PC-3 (cell line): ENCODE data around the gene ZNF423. TPM values are rescaled to one million over a fixed set of nuclear protein-coding genes. Genes with fewer than 3 reads are reported as not detected.

ENCODE experiments used
- ATAC-seq: fragments of 200-7000 bp; cut with Tn5 transposase; 2 replicates; pipeline ENCODE4 v1.9.1; 2020; ENCODE audit warnings: mild to moderate bottlenecking, moderate library complexity
- BruUV-seq: library from RNA; stranded (reverse); fragments of 400-500 nt; replicated peaks from 2 replicates; lab custom pipeline; 2021; lab: Mats Ljungman, UMichigan
- CTCF ChIA-PET: fragments of 300-600 bp; sonication (Branson Sonifier 250); formaldehyde crosslinking; loops from one replicate; lab custom pipeline; 2022; ENCODE audit warnings: antibody characterized with exemption; lab: Charles Lee
- POLR2A ChIA-PET: fragments of 300-600 bp; sonication (Branson Sonifier 250); formaldehyde crosslinking; loops from one replicate; lab custom pipeline; 2022; ENCODE audit warnings: antibody characterized with exemption; ENCODE audit not compliant: unreplicated experiment; lab: Charles Lee
- DNase-seq: peaks from one replicate; pipeline ENCODE4 v3.0.0-alpha.2; 2015
- H2AFZ ChIP-seq: fragments of 300-600 bp; sonication (generic); 2 replicates; pipeline ENCODE4 v1.6.0; 2016; ENCODE audit warnings: antibody characterized with exemption, low read length
- H3F3A ChIP-seq: fragments of 300-600 bp; sonication (generic); one replicate; pipeline ENCODE4 v1.6.0; 2017; ENCODE audit warnings: antibody characterized with exemption, low read length, control low read depth, mild to moderate bottlenecking; ENCODE audit not compliant: unreplicated experiment
- H3K27ac ChIP-seq: fragments of 300-600 bp; sonication (generic); 2 replicates; pipeline ENCODE4 v1.5.1; 2016; ENCODE audit warnings: mild to moderate bottlenecking, low read length
- H3K27me3 ChIP-seq: fragments of 300-600 bp; sonication (generic); 2 replicates; pipeline ENCODE4 v1.6.1; 2016; ENCODE audit warnings: low read length, mixed read lengths
- H3K36me3 ChIP-seq: fragments of 300-600 bp; sonication (generic); 2 replicates; pipeline ENCODE4 v1.6.1; 2016; ENCODE audit warnings: low read depth, mixed run types, low read length, mixed read lengths
- H3K4me1 ChIP-seq: fragments of 300-600 bp; sonication (generic); 2 replicates; pipeline ENCODE4 v1.5.1; 2016; ENCODE audit warnings: low read length; ENCODE audit not compliant: insufficient read depth
- H3K4me2 ChIP-seq: fragments of 300-600 bp; sonication (generic); 2 replicates; pipeline ENCODE4 v1.6.0; 2016; ENCODE audit warnings: low read length
- H3K4me3 ChIP-seq: fragments of 300-600 bp; sonication (generic); 2 replicates; pipeline ENCODE4 v1.5.1; 2016; ENCODE audit warnings: mild to moderate bottlenecking, low read length, mixed read lengths
- H3K79me2 ChIP-seq: fragments of 300-600 bp; sonication (generic); 2 replicates; pipeline ENCODE4 v1.6.1; 2017; ENCODE audit warnings: low read length, mixed read lengths
- H3K9ac ChIP-seq: fragments of 300-600 bp; sonication (generic); 2 replicates; pipeline ENCODE4 v1.6.0; 2016; ENCODE audit warnings: mild to moderate bottlenecking, low read length
- H3K9me2 ChIP-seq: fragments of 300-600 bp; sonication (generic); replicated peaks from 2 replicates; pipeline ENCODE4 v1.6.1; 2016; ENCODE audit warnings: mixed run types, low read length, mixed read lengths
- H3K9me3 ChIP-seq: fragments of 300-600 bp; sonication (generic); 2 replicates; pipeline ENCODE4 v1.6.1; 2016; ENCODE audit warnings: low read length, mixed read lengths
- H4K20me1 ChIP-seq: fragments of 300-600 bp; sonication (generic); 2 replicates; pipeline ENCODE4 v1.6.1; 2016; ENCODE audit warnings: low read length, mixed read lengths
- EZH2 ChIP-seq: fragments of 300-600 bp; sonication (generic); IDR thresholded peaks from one replicate; pipeline ENCODE4 v1.6.1; 2017; ENCODE audit warnings: antibody characterized with exemption, mild to moderate bottlenecking, low read length; ENCODE audit not compliant: unreplicated experiment
- EZH2phosphoT487 ChIP-seq: fragments of 300-600 bp; sonication (generic); IDR thresholded peaks from 2 replicates; pipeline ENCODE4 v1.6.1; 2018; ENCODE audit warnings: mild to moderate bottlenecking, antibody characterized with exemption, low read length, borderline replicate concordance
- intact Hi-C: fragments of 100-400 bp; cut with micrococcal nuclease; formaldehyde crosslinking; loops from 2 replicates; pipeline ENCODE4 v1.9.0; 2023
- total RNA-seq: library from RNA; depleted of rRNA; stranded (reverse); fragments of >200 nt; gene quantifications from 2 replicates; pipeline ENCODE4 v1.2.3, GENCODE V29; 2014
- TF ChIP-seq, protein P1 (sequence below): fragments of 300-600 bp; sonication (generic); conservative IDR thresholded peaks from 2 replicates; pipeline ENCODE4 v1.5.1; 2017; ENCODE audit warnings: antibody characterized with exemption, low read depth, mild to moderate bottlenecking, low read length

Gene ZNF423
- total RNA-seq, 1 experiment from 2014 or later = not detected

DNA sequence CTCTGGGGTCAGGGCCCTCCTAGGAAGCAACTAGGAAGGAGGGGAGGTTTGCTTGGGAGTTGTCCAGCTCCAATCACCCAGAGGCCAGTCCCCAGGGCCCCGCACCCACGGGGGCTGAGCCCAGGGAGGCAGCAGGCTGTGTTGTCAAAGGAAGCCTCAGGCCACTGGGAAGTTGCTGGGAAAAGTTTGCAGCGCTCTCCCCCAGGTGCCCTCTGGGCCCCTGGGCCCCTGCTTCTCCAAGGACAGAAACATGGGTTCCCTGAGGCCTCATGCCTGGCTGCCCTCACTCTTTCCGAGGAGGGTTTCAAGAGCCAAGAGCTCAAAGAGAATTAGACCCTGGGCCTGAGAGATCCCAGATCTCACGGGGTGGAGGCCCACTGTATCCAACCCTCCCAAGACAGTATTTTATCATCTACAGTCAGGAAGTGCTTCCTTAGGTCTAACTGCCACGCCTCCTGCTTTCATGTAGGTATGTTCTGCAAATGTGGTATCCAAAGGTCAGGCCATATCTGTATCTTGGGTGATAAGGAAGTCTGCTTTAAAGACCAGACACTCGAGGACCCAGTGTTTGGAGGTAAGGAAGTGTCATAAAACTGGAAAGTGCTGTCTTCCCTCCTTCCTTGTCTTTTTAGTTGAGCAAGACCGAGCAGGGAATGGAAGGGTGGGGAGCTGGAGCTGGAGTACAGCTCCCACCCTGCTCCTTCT is 44.2 kb upstream of the ZNF423 start:
- Histone ChIP-seq H3K79me2 (no peaks in the 10 kb centered on the region), H3K27me3 (peaks cover 9% of the 10 kb centered on the region; the same call in 1 of the 2 replicates), H3K27ac (no peak overlapping the region), H2AFZ (no peak overlapping the region), H3K9ac (no peak overlapping the region), H3K4me3 (no peak overlapping the region), H3K36me3 (no peaks in the 10 kb centered on the region), H3K4me1 (no peaks in the 10 kb centered on the region), H3K4me2 (no peak overlapping the region), H3K9me2 (no peaks in the 10 kb centered on the region), H3K9me3 (no peaks in the 10 kb centered on the region), H4K20me1 (no peaks in the 10 kb centered on the region), H3F3A (no peaks in the 10 kb centered on the region)
- no peak for DNase-seq
- ChIA-PET CTCF (no interaction called here), POLR2A (no interaction called here)
- intact Hi-C loops = no loop called here
- no peak for TF ChIP-seq EZH2
- TF ChIP-seq, protein P1, sequence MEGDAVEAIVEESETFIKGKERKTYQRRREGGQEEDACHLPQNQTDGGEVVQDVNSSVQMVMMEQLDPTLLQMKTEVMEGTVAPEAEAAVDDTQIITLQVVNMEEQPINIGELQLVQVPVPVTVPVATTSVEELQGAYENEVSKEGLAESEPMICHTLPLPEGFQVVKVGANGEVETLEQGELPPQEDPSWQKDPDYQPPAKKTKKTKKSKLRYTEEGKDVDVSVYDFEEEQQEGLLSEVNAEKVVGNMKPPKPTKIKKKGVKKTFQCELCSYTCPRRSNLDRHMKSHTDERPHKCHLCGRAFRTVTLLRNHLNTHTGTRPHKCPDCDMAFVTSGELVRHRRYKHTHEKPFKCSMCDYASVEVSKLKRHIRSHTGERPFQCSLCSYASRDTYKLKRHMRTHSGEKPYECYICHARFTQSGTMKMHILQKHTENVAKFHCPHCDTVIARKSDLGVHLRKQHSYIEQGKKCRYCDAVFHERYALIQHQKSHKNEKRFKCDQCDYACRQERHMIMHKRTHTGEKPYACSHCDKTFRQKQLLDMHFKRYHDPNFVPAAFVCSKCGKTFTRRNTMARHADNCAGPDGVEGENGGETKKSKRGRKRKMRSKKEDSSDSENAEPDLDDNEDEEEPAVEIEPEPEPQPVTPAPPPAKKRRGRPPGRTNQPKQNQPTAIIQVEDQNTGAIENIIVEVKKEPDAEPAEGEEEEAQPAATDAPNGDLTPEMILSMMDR = no peak
- no peak for ATAC-seq
- BruUV-seq = no TSS peak

DNA sequence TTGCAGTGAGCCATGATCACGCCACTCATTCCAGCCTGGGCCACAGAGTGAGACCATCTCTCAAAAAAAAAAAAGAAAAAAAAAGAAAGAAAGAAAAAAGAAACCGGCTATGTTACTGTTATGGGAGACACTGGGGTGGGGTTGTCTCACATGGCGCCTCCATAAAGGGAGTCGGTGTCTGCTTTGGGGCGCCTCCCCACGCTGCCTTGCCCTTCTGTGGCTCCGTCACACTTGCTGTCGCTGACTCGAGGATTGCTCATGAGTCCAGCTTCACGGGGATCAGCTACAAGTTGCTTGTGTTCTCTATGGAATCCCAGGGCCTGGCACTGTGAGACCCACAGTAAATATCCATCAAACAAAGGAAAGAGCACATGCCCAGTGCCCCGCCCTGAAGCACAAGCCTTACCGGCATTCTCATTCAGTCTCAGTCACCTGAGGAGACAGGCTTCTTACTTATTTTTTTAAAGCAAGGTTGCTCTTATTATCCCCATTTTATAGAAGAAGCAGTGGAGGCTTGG is 40.6 kb upstream of the ZNF423 start:
- Histone ChIP-seq H3F3A (no peaks in the 10 kb centered on the region), H3K4me2 (no peak overlapping the region), H3K27me3 (peaks cover 22% of the 10 kb centered on the region; the same call in 1 of the 2 replicates), H4K20me1 (no peaks in the 10 kb centered on the region), H3K4me3 (no peak overlapping the region), H3K27ac (no peak overlapping the region), H3K9me2 (no peaks in the 10 kb centered on the region), H3K4me1 (no peaks in the 10 kb centered on the region), H3K36me3 (no peaks in the 10 kb centered on the region), H3K9ac (no peak overlapping the region), H3K79me2 (no peaks in the 10 kb centered on the region), H2AFZ (no peak overlapping the region), H3K9me3 (no peaks in the 10 kb centered on the region)
- ChIA-PET POLR2A (no interaction called here), CTCF (no interaction called here)
- no TSS peak for BruUV-seq
- intact Hi-C loops = no loop called here
- ATAC-seq (no peak), DNase-seq (no peak)
- TF ChIP-seq EZH2phosphoT487 (no peak), EZH2 (no peak)
- TF ChIP-seq, protein P1 = no peak

DNA sequence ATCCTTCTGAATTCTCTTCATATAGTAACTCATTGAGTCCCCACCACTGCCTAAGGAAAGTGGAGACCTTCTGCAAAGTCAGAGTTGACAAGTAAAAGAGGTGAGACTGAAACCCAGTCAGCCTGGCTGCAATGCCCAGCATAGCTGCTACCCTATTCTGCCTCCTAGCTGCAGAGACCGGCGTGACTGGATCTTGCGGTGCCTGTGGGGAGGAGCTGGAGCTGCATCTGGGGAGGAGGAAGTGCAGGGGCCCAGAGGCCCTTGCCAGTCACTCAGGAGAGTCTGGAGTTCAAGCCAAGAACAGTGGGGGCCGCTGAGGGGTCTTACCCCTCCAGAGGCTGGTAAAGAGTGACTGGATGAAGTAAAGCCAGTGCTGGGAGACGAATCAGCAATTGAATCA is 35.0 kb upstream of the ZNF423 start:
- no peak overlapping the region for H3K4me2 ChIP-seq
- H3K4me3 ChIP-seq = no peak overlapping the region
- H3K36me3 ChIP-seq = no peaks in the 10 kb centered on the region
- H3K9me3 ChIP-seq = no peaks in the 10 kb centered on the region
- intact Hi-C loops = no loop called here
- no TSS peak for BruUV-seq
- no peak overlapping the region for H2AFZ ChIP-seq
- H3K9me2 ChIP-seq = no peaks in the 10 kb centered on the region
- DNase-seq (no peak), ATAC-seq (no peak)
- no peaks in the 10 kb centered on the region for H4K20me1 ChIP-seq
- peaks cover 12% of the 10 kb centered on the region; the same call in 1 of the 2 replicates for H3K27me3 ChIP-seq
- no peaks in the 10 kb centered on the region for H3F3A ChIP-seq
- H3K9ac ChIP-seq = no peak overlapping the region
- H3K79me2 ChIP-seq = no peaks in the 10 kb centered on the region
- ChIA-PET POLR2A (no interaction called here), CTCF (no interaction called here)
- H3K27ac ChIP-seq = no peak overlapping the region
- no peaks in the 10 kb centered on the region for H3K4me1 ChIP-seq
- TF ChIP-seq EZH2 = no peak
- TF ChIP-seq EZH2phosphoT487 = no peak
- TF ChIP-seq, protein P1 = no peak
